Measurements from ENCODE around the gene NUMBL. TPM values are rescaled to one million over a fixed set of nuclear protein-coding genes. Genes with fewer than 3 reads are reported as not detected.

NUMBL gene
- total RNA-seq, 1 experiment from 2014 or later: 38.4 TPM

- Histone ChIP-seq H3K4me1 (ENCODE audit: insufficient read depth, low read length, poor library complexity, severe bottlenecking) (no peaks in the 10 kb centered on the region), H3K4me3 (ENCODE audit: low read depth, low read length, poor library complexity, severe bottlenecking) (no peak overlapping the region), H3K36me3 (ENCODE audit: insufficient read depth, low read length, poor library complexity, severe bottlenecking) (peaks cover 54% of the 10 kb centered on the region), H3K27me3 (replicated peaks; ENCODE audit: insufficient read depth, low read depth, low read length, poor library complexity) (no peaks in the 10 kb centered on the region), H3K9me3 (ENCODE audit: low read depth, low read length, poor library complexity, severe bottlenecking) (no peaks in the 10 kb centered on the region), H3K27ac (ENCODE audit: low read depth, low read length, poor library complexity, severe bottlenecking) (no peak overlapping the region)
- no peak for TF ChIP-seq EZH2 (IDR thresholded peaks at IDR 0.05; ENCODE audit: borderline replicate concordance, low read depth, low read length, poor library complexity, severe bottlenecking)
- TF ChIP-seq CTCF (conservative IDR thresholded peaks at IDR 0.05; ENCODE audit: low read depth, low read length): no peak
- POLR2A ChIA-PET (ENCODE audit: low non-redundant PET): no interaction called here
- CTCF ChIA-PET: no interaction called here
- no peak for DNase-seq (ENCODE audit: low spot score)
- intact Hi-C loops (cut with micrococcal nuclease; ENCODE audit: unreplicated experiment): no loop called here
- BruUV-seq (replicated peaks): no TSS peak
Measured at GRCh38 chr19:40674291-40674690, 16.2 kb downstream of the NUMBL start.

GRCh38 chr19:40673397-40673796, 17.1 kb downstream of the NUMBL start:
- TF ChIP-seq EZH2 (IDR thresholded peaks at IDR 0.05; ENCODE audit: borderline replicate concordance, low read depth, low read length, poor library complexity, severe bottlenecking) (no peak), CTCF (conservative IDR thresholded peaks at IDR 0.05; ENCODE audit: low read depth, low read length) (no peak)
- intact Hi-C loops (cut with micrococcal nuclease; ENCODE audit: unreplicated experiment): no loop called here
- Histone ChIP-seq H3K27ac (ENCODE audit: low read depth, low read length, poor library complexity, severe bottlenecking) (no peak overlapping the region), H3K27me3 (replicated peaks; ENCODE audit: insufficient read depth, low read depth, low read length, poor library complexity) (no peaks in the 10 kb centered on the region), H3K9me3 (ENCODE audit: low read depth, low read length, poor library complexity, severe bottlenecking) (no peaks in the 10 kb centered on the region), H3K4me3 (ENCODE audit: low read depth, low read length, poor library complexity, severe bottlenecking) (no peak overlapping the region), H3K4me1 (ENCODE audit: insufficient read depth, low read length, poor library complexity, severe bottlenecking) (no peaks in the 10 kb centered on the region), H3K36me3 (ENCODE audit: insufficient read depth, low read length, poor library complexity, severe bottlenecking) (peaks cover 57% of the 10 kb centered on the region)
- no TSS peak for BruUV-seq (replicated peaks)
- POLR2A ChIA-PET (ENCODE audit: low non-redundant PET): no interaction called here
- CTCF ChIA-PET: no interaction called here
- no peak for DNase-seq (ENCODE audit: low spot score)

- Histone ChIP-seq H3K4me3 (ENCODE audit: low read depth, low read length, poor library complexity, severe bottlenecking) (no peak overlapping the region), H3K9me3 (ENCODE audit: low read depth, low read length, poor library complexity, severe bottlenecking) (no peaks in the 10 kb centered on the region), H3K4me1 (ENCODE audit: insufficient read depth, low read length, poor library complexity, severe bottlenecking) (no peaks in the 10 kb centered on the region), H3K36me3 (ENCODE audit: insufficient read depth, low read length, poor library complexity, severe bottlenecking) (peaks cover 50% of the 10 kb centered on the region), H3K27ac (ENCODE audit: low read depth, low read length, poor library complexity, severe bottlenecking) (no peak overlapping the region), H3K27me3 (replicated peaks; ENCODE audit: insufficient read depth, low read depth, low read length, poor library complexity) (no peaks in the 10 kb centered on the region)
- ChIA-PET POLR2A (ENCODE audit: low non-redundant PET) (no interaction called here), CTCF (no interaction called here)
- intact Hi-C loops (cut with micrococcal nuclease; ENCODE audit: unreplicated experiment): no loop called here
- BruUV-seq (replicated peaks): no TSS peak
- TF ChIP-seq CTCF (conservative IDR thresholded peaks at IDR 0.05; ENCODE audit: low read depth, low read length) (no peak), EZH2 (IDR thresholded peaks at IDR 0.05; ENCODE audit: borderline replicate concordance, low read depth, low read length, poor library complexity, severe bottlenecking) (no peak)
- no peak for DNase-seq (ENCODE audit: low spot score)
Measured at GRCh38 chr19:40672573-40673299, 17.7 kb downstream of the NUMBL start.
